GM18861 (cell line): ENCODE data around the gene ZNF814.
"Not testable (repeated sequence)": the region's sequence is repeated elsewhere in the genome, so short reads cannot be mapped to it uniquely, and the experiment has no call there.

Source experiments
- ATAC-seq: cut with Tn5 transposase; IDR thresholded peaks from one replicate; pipeline ENCODE4 v1.9.1; 2021; ENCODE audit not compliant: unreplicated experiment

ZNF814 gene

DNA sequence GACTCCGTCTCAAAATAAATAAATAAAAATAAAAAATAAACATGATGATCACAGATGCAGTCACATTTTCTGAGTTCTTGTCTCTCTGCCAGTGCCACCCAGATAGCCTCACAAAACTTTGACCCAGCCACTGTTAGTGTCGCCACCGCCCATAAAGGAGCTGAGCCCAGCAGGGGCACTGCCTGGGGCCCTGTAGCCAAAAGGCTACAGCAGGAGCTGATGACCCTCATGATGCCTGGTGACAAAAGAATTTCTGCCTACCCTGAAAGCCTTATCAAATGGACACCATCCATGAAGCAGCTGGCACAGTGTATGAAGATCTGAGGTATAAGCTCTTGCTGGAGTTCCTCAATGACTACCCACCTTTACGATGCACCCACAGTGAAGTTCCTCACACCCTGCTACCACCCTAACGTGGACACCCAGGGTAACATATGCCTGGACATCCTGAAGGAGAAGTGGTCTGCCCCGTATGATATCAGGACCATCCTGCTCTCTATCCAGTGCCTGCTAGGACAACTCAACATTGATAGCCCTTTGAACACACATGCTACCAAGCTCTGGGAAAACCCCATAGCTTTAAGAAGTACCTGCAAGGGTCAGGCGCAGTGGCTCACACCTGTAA, 20.9 kb downstream of the ZNF814 start:
- ATAC-seq, result no peak

- ATAC-seq, result not testable (repeated sequence)
Measured at GRCh38 chr19:57862351-57862750, 26.5 kb downstream of the ZNF814 start.

DNA sequence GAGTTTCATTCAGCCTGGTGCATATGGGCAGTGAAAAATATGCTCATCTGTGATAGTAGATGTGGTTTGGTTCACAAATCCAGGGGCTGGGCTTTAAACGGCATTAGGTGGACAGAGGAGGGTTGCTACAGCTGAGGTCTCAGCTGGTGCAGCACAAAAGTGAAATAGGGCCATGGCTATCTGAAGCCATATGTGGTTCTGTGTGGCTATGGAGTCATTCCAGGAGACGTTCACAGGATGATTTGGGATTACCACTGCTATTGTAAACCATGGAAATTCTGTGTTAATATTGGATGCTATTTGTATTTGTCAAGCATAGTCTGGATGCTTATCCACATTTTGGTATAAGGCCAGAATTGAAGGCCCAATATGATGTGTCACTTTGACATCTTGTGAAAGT, 34.7 kb downstream of the ZNF814 start:
- not testable (repeated sequence) for ATAC-seq

- not testable (repeated sequence) for ATAC-seq
Measured at GRCh38 chr19:57851812-57852603, 36.8 kb downstream of the ZNF814 start.

GRCh38 chr19:57850553-57851017, 38.3 kb downstream of the ZNF814 start:
- no peak for ATAC-seq

DNA sequence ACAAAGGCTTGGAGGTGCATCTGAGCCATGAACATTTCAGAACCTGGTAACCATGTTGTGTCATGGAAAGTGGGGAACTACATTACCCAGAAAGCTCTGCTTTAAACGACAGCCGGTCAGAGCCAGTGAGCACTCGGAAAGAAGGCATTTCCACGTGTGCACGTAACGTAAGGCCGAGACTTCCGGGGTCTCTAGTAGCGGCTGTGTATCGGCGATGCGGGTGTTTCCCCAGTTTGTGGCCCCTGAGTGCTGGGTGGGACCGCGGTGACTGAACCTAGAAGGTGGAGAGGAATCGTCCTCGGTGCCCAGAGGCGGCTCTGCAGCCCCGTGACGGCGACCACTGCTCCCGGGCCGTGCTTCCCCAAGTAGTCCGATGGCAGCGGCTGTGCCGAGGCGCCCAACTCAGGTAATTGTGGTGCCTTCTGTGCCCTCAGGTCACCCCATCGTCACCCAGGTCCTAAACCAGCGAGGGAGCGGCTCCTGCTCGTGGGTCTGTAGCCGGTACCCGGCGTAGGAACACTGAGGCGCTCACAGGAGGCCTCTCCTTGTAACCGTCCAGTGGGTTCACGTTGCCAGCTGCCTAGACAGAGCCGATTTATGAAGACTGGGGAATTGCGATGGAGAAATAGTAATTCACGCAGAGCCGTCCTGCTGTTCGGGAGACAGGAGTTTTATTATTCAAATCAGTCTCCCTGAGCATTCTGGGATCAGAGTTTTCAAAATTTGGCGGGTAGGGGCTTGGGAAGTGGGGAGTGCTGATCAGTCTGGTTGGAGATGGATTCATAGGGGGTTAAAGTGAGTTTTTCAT, 39.0 kb downstream of the ZNF814 start, which contains the start of gene ZNF587:
Gene ZNF587, plus strand, starts transcription at position 194 of the 808 bp plus-strand sequence. Its CDS starts 180 bp downstream, at position 374.
- peak; percentile 81 for ATAC-seq

GRCh38 chr19:57849162-57849665, 39.6 kb downstream of the ZNF814 start:
- peak; percentile 8 for ATAC-seq

- not testable (repeated sequence) for ATAC-seq
Measured at GRCh38 chr19:57847164-57847563, 41.7 kb downstream of the ZNF814 start.

DNA sequence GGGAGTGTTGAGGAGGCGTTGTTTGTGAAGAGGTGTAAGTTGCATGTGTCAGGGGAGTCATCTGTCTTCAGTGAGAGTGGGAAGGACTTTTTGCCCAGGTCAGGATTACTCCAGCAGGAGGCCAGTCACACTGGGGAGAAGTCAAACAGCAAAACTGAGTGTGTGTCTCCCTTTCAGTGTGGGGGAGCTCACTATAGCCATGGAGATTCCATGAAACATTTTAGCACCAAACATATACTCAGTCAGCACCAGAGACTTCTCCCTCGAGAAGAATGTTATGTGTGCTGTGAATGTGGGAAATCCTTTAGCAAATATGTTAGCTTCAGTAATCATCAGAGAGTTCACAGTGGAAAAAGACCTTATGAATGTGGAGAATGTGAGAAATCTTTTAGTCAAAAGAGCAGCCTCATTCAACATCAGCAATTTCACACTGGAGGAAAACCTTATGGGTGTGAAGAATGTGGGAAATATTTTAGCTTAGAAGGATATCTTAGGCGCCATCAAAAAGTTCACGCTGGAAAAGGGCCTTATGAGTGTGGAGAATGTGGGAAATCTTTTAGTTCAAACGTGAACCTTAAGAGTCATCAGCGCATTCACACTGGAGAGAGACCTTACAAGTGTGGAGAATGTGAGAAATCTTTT, 47.6 kb downstream of the ZNF814 start:
- no peak for ATAC-seq

GRCh38 chr19:57838622-57839191, 50.1 kb downstream of the ZNF814 start:
- ATAC-seq, result not testable (repeated sequence)

GRCh38 chr19:57836991-57837390, 51.8 kb downstream of the ZNF814 start:
- not testable (repeated sequence) for ATAC-seq

DNA sequence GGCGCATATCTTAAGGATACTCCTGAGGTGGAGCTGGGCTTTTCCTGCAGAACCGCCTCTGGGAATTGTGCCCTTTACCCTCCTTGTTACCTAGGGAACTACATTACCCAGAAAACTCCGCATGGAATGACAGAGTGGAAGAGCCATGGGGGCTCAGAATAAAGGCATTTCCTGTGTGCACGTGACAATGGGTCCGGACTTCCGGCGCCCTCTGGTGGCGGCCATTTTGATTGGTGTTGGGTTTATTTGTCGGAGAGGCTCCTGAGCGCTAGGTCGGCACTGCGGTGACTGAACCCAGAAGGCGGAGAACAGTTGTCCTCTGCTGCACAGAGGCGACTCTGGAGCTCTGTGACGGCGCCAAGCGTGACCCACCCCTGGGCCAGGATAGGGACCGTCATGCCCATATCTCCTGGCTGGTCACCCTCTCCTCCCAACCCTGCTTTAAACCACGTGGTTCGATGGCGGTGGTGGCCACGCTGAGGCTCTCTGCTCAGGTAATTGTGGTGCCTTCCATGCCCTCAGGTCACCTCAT, 58.7 kb downstream of the ZNF814 start, which contains the start of gene ZNF587B:
Gene ZNF587B, plus strand, starts transcription at position 229 of the 532 bp plus-strand sequence. Its CDS starts 230 bp downstream, at position 459.
- ATAC-seq, result no peak

DNA sequence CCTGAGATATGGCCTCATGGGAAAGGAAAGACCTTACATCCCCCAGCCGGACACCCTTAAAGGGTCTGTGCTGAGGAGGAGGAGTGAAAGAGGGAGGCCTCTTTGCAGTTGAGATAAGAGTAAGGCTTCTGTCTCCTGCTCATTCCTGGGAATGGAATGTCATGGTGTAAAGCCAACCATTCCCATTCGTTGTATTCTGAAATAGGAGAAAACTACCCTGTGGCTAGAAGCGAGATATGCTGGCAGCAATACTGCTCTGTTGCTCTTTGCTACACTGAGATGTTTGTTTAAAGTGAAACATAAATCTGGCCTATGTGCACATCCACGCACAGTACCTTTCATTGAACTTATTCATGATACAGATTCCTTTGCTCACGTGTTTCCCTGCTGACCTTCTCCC, 59.5 kb downstream of the ZNF814 start:
- no peak for ATAC-seq

- ATAC-seq, result no peak
Measured at GRCh38 chr19:57825511-57825910, 63.3 kb downstream of the ZNF814 start.

DNA sequence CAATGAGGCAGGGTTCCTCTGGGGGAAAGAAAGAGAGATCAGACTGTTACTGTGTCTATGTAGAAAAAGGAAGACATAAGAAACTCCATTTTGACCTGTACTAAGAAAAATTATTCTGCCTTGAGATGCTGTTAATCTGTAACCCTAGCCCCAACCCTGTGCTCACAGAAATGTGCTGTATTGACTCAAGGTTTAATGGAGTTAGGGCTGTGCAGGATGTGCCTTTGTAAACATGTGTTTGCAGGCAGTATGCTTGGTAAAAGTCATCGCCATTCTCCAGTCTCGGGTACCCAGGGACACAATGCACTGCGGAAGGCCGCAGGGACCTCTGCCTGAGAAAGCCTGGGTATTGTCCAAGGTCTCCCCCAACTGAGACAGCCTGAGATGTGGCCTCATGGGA, 65.2 kb downstream of the ZNF814 start:
- ATAC-seq, result not testable (repeated sequence)

GRCh38 chr19:57823155-57823554, 65.7 kb downstream of the ZNF814 start:
- not testable (repeated sequence) for ATAC-seq

- not testable (repeated sequence) for ATAC-seq
Measured at GRCh38 chr19:57821501-57821900, 67.3 kb downstream of the ZNF814 start.

GRCh38 chr19:57821095-57821494, 67.7 kb downstream of the ZNF814 start:
- not testable (repeated sequence) for ATAC-seq

GRCh38 chr19:57820599-57820998, 68.2 kb downstream of the ZNF814 start:
- ATAC-seq, result no peak
